ENCODE measurements around the gene PGLYRP3. TPM values are rescaled to one million over a fixed set of nuclear protein-coding genes. Genes with fewer than 3 reads are reported as not detected.

Gene PGLYRP3
- total and polyA plus RNA-seq, 2 donors (not counting 3 experiments of a cell fraction or from before 2014, with no cell fraction given): not detected

DNA sequence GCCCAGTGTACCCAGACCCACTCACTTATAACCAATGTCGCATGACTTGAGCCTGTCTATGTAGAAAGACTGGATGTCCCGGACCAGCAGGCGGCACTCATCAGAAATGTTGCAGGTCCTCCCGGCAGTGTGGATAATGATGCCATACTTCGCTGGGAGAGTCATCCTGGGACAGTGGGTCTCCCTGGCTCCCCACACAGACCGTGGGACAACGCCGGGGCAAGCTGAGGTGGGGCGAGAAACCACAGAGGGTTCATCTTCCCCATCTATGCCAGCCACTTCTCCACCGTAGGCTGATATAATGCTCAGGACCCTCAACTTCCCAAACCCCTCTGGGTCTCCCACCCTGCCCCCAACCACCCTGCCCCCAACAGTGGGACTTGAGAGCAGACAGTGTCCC, 27.6 kb upstream of the PGLYRP3 start:
- no peaks in the 10 kb centered on the region for H3K9me1 ChIP-seq (replicated peaks; ENCODE audit: control insufficient read depth, extremely low read depth, insufficient read depth, low read length)
- H3K36me3 ChIP-seq (ENCODE audit: control insufficient read depth in 2 of 2, extremely low read depth in 1 of 2, insufficient read depth in 2 of 2, low read length in 2 of 2): no peaks in the 10 kb centered on the region
- no TSS peak for BruUV-seq (replicated peaks)
- no peaks in the 10 kb centered on the region for H3K4me1 ChIP-seq (ENCODE audit: control insufficient read depth, extremely low read depth, insufficient read depth, low read length)
- no peaks in the 10 kb centered on the region for H4K20me1 ChIP-seq (replicated peaks; ENCODE audit: control insufficient read depth, extremely low read depth, insufficient read depth, low read length)
- no peak for FAIRE-seq
- TF ChIP-seq, protein P1, sequence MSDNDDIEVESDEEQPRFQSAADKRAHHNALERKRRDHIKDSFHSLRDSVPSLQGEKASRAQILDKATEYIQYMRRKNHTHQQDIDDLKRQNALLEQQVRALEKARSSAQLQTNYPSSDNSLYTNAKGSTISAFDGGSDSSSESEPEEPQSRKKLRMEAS (IDR thresholded peaks at IDR 0.05; ENCODE audit: insufficient read depth, insufficient read length): no peak
- TF ChIP-seq EZH2 (IDR thresholded peaks at IDR 0.05; ENCODE audit: borderline replicate concordance, low read depth, low read length, severe bottlenecking) (no peak), GATA2 (IDR thresholded peaks at IDR 0.05; ENCODE audit: insufficient read depth, insufficient read length, low read depth, low read length) (no peak), JUN (IDR thresholded peaks at IDR 0.05; ENCODE audit: borderline replicate concordance, insufficient read depth, insufficient read length, low read depth) (no peak), CTCF (IDR thresholded peaks at IDR 0.05; ENCODE audit: extremely low read depth in 1 of 2, insufficient read depth in 1 of 2, low read depth in 1 of 2, low read length in 2 of 2) (no peak), POLR2A (IDR thresholded peaks at IDR 0.05; ENCODE audit: low read depth, low read length) (no peak), POLR2AphosphoS5 (IDR thresholded peaks at IDR 0.05; ENCODE audit: insufficient read depth, low read depth, low read length) (no peak), FOS (IDR thresholded peaks at IDR 0.05; ENCODE audit: borderline replicate concordance, insufficient read depth, low read length) (no peak), MYC (IDR thresholded peaks at IDR 0.05; ENCODE audit: low read depth, low read length) (no peak)
- no peaks in the 10 kb centered on the region for H3K9me3 ChIP-seq (replicated peaks; ENCODE audit: control insufficient read depth, insufficient read depth, low read length)
- no peak overlapping the region for H3K4me3 ChIP-seq (replicated peaks in 1 of 3; ENCODE audit: insufficient read depth in 1 of 3, low read depth in 1 of 3, low read length in 3 of 3)
- no peak overlapping the region for H2AFZ ChIP-seq (ENCODE audit: low read depth, low read length)
- H3K4me2 ChIP-seq (ENCODE audit: insufficient read depth, low read length): no peak overlapping the region
- dilution Hi-C loops (cut with MboI; ENCODE audit: extremely low pct_ligation_motif_present, low sequenced_read_pairs): no loop called here
- no peak overlapping the region for H3K9ac ChIP-seq (replicated peaks; ENCODE audit: extremely low read depth, insufficient read depth, low read length)
- H3K27ac ChIP-seq (ENCODE audit: insufficient read depth, low read depth, low read length): no peak overlapping the region
- DNase-seq (ENCODE audit: low read depth, low spot score): no peak
- CTCF ChIA-PET: no interaction called here
- no peaks in the 10 kb centered on the region for H3K79me2 ChIP-seq (ENCODE audit: control insufficient read depth, insufficient read depth, low read length)
- H3K27me3 ChIP-seq (ENCODE audit: control insufficient read depth in 2 of 2, insufficient read depth in 2 of 2, low read length in 2 of 2): peaks cover under 1 to 3% of the 10 kb centered on the region in 2 experiments
- POLR2A ChIA-PET: no interaction called here
- intact Hi-C loops (cut with micrococcal nuclease): no loop called here
